Calu3 (cell line): ENCODE data around the gene DCC. TPM values are rescaled to one million over a fixed set of nuclear protein-coding genes. Genes with fewer than 3 reads are reported as not detected.

Experiments used
- BruUV-seq: library from RNA; stranded (reverse); fragments of 400-500 nt; replicated peaks from 2 replicates; lab custom pipeline; 2021; lab: Mats Ljungman, UMichigan
- CTCF ChIA-PET: fragments of 300-600 bp; sonication (Branson Sonifier 250); formaldehyde crosslinking; loops from one replicate; lab custom pipeline; 2022; ENCODE audit warnings: antibody characterized with exemption; lab: Charles Lee
- DNase-seq: peaks from one replicate; pipeline ENCODE4 v3.0.0; 2022
- H3K27ac Mint-ChIP-seq: one replicate; pipeline ENCODE4 v1.8.0; 2022; ENCODE audit warnings: mixed read lengths; ENCODE audit not compliant: unreplicated experiment
- H3K27me3 Mint-ChIP-seq: one replicate; pipeline ENCODE4 v1.8.0; 2022; ENCODE audit warnings: mixed read lengths; ENCODE audit not compliant: unreplicated experiment
- H3K36me3 Mint-ChIP-seq: one replicate; pipeline ENCODE4 v1.8.0; 2022; ENCODE audit warnings: mild to moderate bottlenecking, moderate library complexity, mixed read lengths; ENCODE audit not compliant: insufficient read depth, unreplicated experiment
- H3K4me1 Mint-ChIP-seq: one replicate; pipeline ENCODE4 v1.8.0; 2022; ENCODE audit warnings: mild to moderate bottlenecking, low read depth, mixed read lengths; ENCODE audit not compliant: unreplicated experiment
- H3K4me3 Mint-ChIP-seq: one replicate; pipeline ENCODE4 v1.8.0; 2022; ENCODE audit warnings: mild to moderate bottlenecking, low read depth, moderate library complexity, mixed read lengths; ENCODE audit not compliant: unreplicated experiment
- H3K9me3 Mint-ChIP-seq: one replicate; pipeline ENCODE4 v1.8.0; 2022; ENCODE audit warnings: low read depth, mixed read lengths; ENCODE audit not compliant: unreplicated experiment
- intact Hi-C: fragments of 100-400 bp; cut with micrococcal nuclease; formaldehyde crosslinking; loops from one replicate; pipeline ENCODE4 v1.10.0; 2022; ENCODE audit not compliant: unreplicated experiment
- total RNA-seq: library from RNA; stranded (reverse); gene quantifications from 2 replicates; pipeline ENCODE4 v1.2.3, GENCODE V29; 2022
- TF ChIP-seq, protein P1 (sequence below): fragments of 200-600 bp; IDR thresholded peaks from one replicate; pipeline ENCODE4 v1.8.0; 2022; ENCODE audit warnings: antibody characterized with exemption; ENCODE audit not compliant: unreplicated experiment

The DCC gene
- total RNA-seq, 1 experiment from 2014 or later, result not detected

DNA sequence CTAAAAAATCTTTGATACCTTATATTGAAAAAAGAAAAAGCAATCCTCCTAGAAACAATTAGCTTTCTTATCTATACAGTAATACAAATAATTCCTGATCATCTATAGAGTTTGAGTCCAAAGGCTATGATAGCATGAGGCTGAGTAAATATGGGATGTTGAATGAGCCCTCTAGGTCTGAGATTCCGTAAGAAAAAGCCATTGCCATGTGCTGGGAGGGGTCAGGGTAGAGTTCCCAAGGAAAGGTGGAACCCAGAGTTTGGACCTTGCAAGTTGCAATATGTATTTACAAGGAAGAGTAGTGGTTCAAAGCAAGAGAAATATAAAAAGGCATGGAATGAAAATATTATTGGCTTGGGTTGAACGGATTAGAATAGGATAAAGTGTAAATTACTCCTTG, 178.1 kb downstream of the DCC start:
- Mint-ChIP-seq H3K4me1 (no peaks in the 10 kb centered on the region), H3K27ac (no peak overlapping the region), H3K36me3 (no peaks in the 10 kb centered on the region), H3K4me3 (no peak overlapping the region), H3K9me3 (no peaks in the 10 kb centered on the region), H3K27me3 (peaks cover 26% of the 10 kb centered on the region)
- CTCF ChIA-PET, result no interaction called here
- intact Hi-C loops, result no loop called here
- no peak for DNase-seq
- BruUV-seq, result no TSS peak
- TF ChIP-seq, protein P1, sequence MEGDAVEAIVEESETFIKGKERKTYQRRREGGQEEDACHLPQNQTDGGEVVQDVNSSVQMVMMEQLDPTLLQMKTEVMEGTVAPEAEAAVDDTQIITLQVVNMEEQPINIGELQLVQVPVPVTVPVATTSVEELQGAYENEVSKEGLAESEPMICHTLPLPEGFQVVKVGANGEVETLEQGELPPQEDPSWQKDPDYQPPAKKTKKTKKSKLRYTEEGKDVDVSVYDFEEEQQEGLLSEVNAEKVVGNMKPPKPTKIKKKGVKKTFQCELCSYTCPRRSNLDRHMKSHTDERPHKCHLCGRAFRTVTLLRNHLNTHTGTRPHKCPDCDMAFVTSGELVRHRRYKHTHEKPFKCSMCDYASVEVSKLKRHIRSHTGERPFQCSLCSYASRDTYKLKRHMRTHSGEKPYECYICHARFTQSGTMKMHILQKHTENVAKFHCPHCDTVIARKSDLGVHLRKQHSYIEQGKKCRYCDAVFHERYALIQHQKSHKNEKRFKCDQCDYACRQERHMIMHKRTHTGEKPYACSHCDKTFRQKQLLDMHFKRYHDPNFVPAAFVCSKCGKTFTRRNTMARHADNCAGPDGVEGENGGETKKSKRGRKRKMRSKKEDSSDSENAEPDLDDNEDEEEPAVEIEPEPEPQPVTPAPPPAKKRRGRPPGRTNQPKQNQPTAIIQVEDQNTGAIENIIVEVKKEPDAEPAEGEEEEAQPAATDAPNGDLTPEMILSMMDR, result no peak

DNA sequence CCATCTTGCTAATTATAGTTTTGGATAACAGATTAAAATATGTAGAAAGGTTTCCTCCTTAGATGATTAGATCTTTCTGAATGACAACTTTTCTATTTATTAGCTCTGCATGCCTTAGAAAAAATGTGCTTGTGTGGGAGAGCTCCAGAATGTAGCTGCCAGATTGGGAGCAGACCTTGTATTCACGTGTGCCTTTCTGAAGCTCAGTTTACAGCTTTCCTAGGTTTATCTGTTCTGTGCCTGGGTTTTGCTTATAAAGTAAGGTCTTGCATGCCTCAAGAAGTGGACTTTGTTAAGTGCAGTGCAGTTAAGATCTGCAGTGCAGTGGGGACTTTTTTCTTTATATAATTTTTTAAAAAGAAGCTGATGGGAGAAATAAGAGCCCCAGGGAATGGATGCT, 179.0 kb downstream of the DCC start:
- Mint-ChIP-seq H3K27me3 (peaks cover 26% of the 10 kb centered on the region), H3K9me3 (no peaks in the 10 kb centered on the region), H3K36me3 (no peaks in the 10 kb centered on the region), H3K27ac (no peak overlapping the region), H3K4me1 (no peaks in the 10 kb centered on the region), H3K4me3 (no peak overlapping the region)
- CTCF ChIA-PET, result no interaction called here
- BruUV-seq, result no TSS peak
- no peak for DNase-seq
- TF ChIP-seq, protein P1, result no peak
- intact Hi-C loops, result no loop called here

DNA sequence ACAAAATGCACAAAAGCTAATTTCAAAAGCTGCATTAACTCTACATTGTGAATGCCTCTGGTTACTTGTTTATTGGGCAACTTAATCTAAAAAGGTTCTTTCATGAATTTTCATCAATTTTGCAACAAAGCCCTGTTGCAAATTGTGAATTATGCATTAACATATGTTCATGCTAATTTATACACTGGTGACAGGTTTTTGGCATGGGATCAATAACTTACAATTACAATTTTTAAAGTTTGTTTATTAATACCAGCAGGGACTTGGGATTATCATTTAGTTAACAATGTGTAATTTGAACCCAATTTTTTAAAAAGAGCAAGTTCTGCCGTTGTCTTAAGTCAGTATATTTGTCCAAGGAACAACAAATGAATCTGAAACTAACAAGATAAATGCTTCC, 183.6 kb downstream of the DCC start:
- Mint-ChIP-seq H3K4me1 (no peaks in the 10 kb centered on the region), H3K9me3 (no peaks in the 10 kb centered on the region), H3K36me3 (no peaks in the 10 kb centered on the region), H3K27me3 (peaks cover 14% of the 10 kb centered on the region), H3K27ac (no peak overlapping the region), H3K4me3 (no peak overlapping the region)
- no TSS peak for BruUV-seq
- intact Hi-C loops, result no loop called here
- no peak for DNase-seq
- TF ChIP-seq, protein P1, result no peak
- CTCF ChIA-PET, result no interaction called here

DNA sequence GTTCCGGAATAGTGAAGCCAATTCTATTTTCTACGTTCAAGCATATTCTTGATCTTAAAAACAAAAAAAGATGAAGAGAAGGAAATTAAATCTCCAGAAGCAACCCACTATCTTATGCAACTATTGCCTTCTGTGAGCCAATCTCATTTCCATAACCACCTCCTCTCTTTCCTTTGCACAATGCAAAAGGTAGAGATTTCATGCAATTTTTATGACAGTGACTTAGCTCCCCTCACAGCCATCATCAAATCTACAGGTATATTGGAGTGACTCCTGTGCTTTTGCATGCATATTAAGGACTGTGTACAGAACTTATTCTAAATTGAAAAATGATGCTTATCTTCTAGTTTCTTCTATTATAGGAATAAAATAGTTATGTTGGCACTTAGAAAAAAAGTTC, 191.8 kb downstream of the DCC start:
- TF ChIP-seq, protein P1, result no peak
- BruUV-seq, result no TSS peak
- H3K27ac Mint-ChIP-seq, result no peak overlapping the region
- DNase-seq, result no peak
- H3K27me3 Mint-ChIP-seq, result peaks cover 14% of the 10 kb centered on the region
- H3K36me3 Mint-ChIP-seq, result no peaks in the 10 kb centered on the region
- CTCF ChIA-PET, result no interaction called here
- no peaks in the 10 kb centered on the region for H3K4me1 Mint-ChIP-seq
- peaks cover 2% of the 10 kb centered on the region for H3K9me3 Mint-ChIP-seq
- no peak overlapping the region for H3K4me3 Mint-ChIP-seq
- intact Hi-C loops, result no loop called here
